ENCODE data around the gene CD200R1L. TPM values are rescaled to one million over a fixed set of nuclear protein-coding genes. Genes with fewer than 3 reads are reported as not detected.

CD200R1L gene
- total RNA-seq, 1 experiment from 2014 or later = not detected

- Mint-ChIP-seq H3K4me1 (peaks cover 15% of the 10 kb centered on the region), H3K27ac (no peak overlapping the region), H3K9me3 (peaks cover 5% of the 10 kb centered on the region), H3K27me3 (ENCODE audit: low read depth) (no peaks in the 10 kb centered on the region), H3K36me3 (no peaks in the 10 kb centered on the region; the same call in 1 of the 2 replicates), H3K4me3 (no peak overlapping the region)
- CTCF ChIA-PET = interaction anchor here (0.6 to 2.1 kb wide), 18 partner anchors 15 to 1395 kb away, joined by 3 to 54 read pairs (median 3); no protein-coding TSS in a partner anchor
- DNase-seq (ENCODE audit: low spot score) (no peak), ATAC-seq (no peak; the same call in 1 of the 2 replicates)
- POLR2A ChIA-PET = interaction anchor here (1.0 kb wide), 1 partner anchor 79 kb away, joined by 3 read pairs; no protein-coding TSS in a partner anchor
- TF ChIP-seq ELF4 (CRISPR knock-in tag; IDR thresholded peaks at IDR 0.05; ENCODE audit: low read depth) (no peak), USF1 (CRISPR knock-in tag; IDR thresholded peaks at IDR 0.05) (no peak), HMGA2 (CRISPR knock-in tag; IDR thresholded peaks at IDR 0.05) (no peak), JUN (CRISPR knock-in tag; IDR thresholded peaks at IDR 0.05) (no peak), GRHL2 (CRISPR knock-in tag; IDR thresholded peaks at IDR 0.05; ENCODE audit: insufficient replicate concordance, severe bottlenecking) (no peak), ZNF425 (CRISPR knock-in tag; conservative IDR thresholded peaks at IDR 0.05) (no peak), ZNF263 (CRISPR knock-in tag; IDR thresholded peaks at IDR 0.05; ENCODE audit: low read depth) (no peak), SMAD4 (CRISPR knock-in tag; IDR thresholded peaks at IDR 0.05) (no peak), MAX (CRISPR knock-in tag; IDR thresholded peaks at IDR 0.05) (no peak), OVOL2 (CRISPR knock-in tag; IDR thresholded peaks at IDR 0.05; ENCODE audit: borderline replicate concordance) (no peak), ZSCAN18 (CRISPR knock-in tag; IDR thresholded peaks at IDR 0.05) (no peak), ZNF232 (CRISPR knock-in tag; IDR thresholded peaks at IDR 0.05) (no peak), MXD4 (CRISPR knock-in tag; IDR thresholded peaks at IDR 0.05; ENCODE audit: borderline replicate concordance) (no peak), RORB (CRISPR knock-in tag; IDR thresholded peaks at IDR 0.05) (no peak), ZNF317 (CRISPR knock-in tag; IDR thresholded peaks at IDR 0.05; ENCODE audit: borderline replicate concordance, low read depth) (no peak), PRDM15 (CRISPR knock-in tag; IDR thresholded peaks at IDR 0.05) (no peak), IRF2 (CRISPR knock-in tag; IDR thresholded peaks at IDR 0.05; ENCODE audit: borderline replicate concordance, low read depth) (no peak), CREM (CRISPR knock-in tag; IDR thresholded peaks at IDR 0.05) (no peak), NR2C2 (CRISPR knock-in tag; IDR thresholded peaks at IDR 0.05) (no peak)
Observed at GRCh38 chr3:112813723-112814171, 32.9 kb downstream of the CD200R1L start.

Measured in WTC11 (cell line).